ENCODE results near the gene C15orf61.

The C15orf61 gene

DNA sequence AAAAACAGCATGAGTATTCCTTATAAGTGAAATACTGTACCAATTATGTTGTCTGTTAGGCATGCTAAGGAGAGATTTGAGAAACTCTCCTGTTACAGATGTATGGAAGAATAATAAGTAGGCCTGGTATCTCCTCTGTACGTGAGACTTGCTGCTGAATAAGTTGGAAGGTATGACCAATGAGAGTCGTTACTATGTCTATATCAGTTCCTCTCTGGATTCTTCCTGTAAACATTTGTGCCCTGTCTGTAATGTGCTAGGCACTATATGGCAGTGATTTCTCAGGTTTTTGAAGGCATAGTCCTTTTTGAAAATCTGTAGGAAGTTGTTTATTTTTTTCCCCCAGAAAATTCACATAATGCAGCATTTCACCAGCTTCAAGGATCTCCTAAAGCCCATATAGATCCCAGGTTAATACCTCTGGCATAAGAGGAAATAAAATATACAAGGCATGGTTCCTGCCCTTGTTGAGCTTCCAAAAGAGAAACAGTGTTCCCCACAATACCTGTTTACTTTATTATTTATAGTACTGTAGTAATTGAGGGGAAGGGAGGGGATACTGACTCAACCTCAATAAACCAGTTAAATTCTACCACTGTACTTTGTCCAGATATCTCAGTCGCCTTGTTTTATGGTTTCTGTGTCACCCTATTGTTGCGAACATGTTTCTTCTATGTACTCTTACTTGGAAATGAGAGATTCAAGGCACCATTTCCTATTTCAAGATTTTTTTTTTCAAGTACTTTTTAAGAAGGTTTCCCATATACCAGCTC is 50.1 kb downstream of the C15orf61 start:
- TF ChIP-seq, protein P1, sequence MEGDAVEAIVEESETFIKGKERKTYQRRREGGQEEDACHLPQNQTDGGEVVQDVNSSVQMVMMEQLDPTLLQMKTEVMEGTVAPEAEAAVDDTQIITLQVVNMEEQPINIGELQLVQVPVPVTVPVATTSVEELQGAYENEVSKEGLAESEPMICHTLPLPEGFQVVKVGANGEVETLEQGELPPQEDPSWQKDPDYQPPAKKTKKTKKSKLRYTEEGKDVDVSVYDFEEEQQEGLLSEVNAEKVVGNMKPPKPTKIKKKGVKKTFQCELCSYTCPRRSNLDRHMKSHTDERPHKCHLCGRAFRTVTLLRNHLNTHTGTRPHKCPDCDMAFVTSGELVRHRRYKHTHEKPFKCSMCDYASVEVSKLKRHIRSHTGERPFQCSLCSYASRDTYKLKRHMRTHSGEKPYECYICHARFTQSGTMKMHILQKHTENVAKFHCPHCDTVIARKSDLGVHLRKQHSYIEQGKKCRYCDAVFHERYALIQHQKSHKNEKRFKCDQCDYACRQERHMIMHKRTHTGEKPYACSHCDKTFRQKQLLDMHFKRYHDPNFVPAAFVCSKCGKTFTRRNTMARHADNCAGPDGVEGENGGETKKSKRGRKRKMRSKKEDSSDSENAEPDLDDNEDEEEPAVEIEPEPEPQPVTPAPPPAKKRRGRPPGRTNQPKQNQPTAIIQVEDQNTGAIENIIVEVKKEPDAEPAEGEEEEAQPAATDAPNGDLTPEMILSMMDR (IDR thresholded peaks at IDR 0.05; ENCODE audit: low read depth, low read length) = no peak
- TF ChIP-seq EZH2phosphoT487 (IDR thresholded peaks at IDR 0.05; ENCODE audit: low read depth) = no peak
- H3K27ac ChIP-seq (ENCODE audit: low read length) = no peak overlapping the region
- H3K9ac ChIP-seq (ENCODE audit: low read length) = no peak overlapping the region
- H3K4me2 ChIP-seq (ENCODE audit: low read length) = no peak overlapping the region
- H2AFZ ChIP-seq (ENCODE audit: low read depth, low read length) = no peak overlapping the region
- H4K20me1 ChIP-seq (ENCODE audit: insufficient read depth, low read length) = no peaks in the 10 kb centered on the region
- H3K4me3 ChIP-seq (ENCODE audit: low read length) = no peak overlapping the region
- no peaks in the 10 kb centered on the region for H3K4me1 ChIP-seq (ENCODE audit: low read length)
- no peaks in the 10 kb centered on the region for H3K9me3 ChIP-seq (ENCODE audit: insufficient read depth, low read length)
- H3K36me3 ChIP-seq (replicated peaks; ENCODE audit: low read depth, low read length) = no peaks in the 10 kb centered on the region
- H3K27me3 ChIP-seq (ENCODE audit: low read depth, low read length) = no peaks in the 10 kb centered on the region
- H3K79me2 ChIP-seq (ENCODE audit: low read length) = no peaks in the 10 kb centered on the region

DNA sequence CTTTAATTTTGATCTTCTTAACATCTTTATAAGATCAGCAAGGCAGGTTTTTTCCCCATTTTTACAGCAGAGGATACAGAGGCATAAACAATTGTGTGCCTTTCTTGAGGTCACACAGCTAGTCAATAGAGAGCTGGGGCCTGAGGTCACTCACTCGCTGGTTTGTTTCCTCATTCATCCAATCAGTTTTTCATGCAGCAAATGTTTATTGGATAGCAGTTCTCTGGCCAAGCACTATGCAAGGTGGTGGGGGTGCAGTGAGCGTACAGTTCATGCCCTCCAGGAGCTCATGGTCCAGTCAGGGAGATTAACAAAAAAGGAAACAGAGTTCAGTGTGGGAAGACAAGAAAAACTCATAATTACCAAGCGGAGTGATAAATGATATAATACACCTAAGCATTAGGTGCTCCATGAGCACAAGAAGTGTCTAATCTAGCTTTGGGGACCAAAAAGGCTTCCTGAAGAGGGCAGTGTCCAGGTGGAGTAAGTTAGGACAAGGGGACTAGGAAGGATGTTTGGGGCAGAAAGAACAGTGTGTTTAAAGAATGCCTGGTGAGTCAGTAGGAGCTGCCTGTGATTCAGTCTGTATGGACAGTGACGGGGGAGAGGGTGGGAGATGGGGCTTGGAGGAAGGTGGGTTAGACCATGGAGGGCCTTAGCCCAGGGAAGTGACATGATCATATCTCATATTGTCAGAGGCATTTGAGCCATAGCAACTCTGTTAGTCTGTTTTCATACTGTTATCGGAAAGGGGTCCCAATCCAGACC is 50.9 kb downstream of the C15orf61 start:
- H4K20me1 ChIP-seq (ENCODE audit: insufficient read depth, low read length) = no peaks in the 10 kb centered on the region
- no peaks in the 10 kb centered on the region for H3K9me3 ChIP-seq (ENCODE audit: insufficient read depth, low read length)
- H3K27me3 ChIP-seq (ENCODE audit: low read depth, low read length) = no peaks in the 10 kb centered on the region
- H3K4me3 ChIP-seq (ENCODE audit: low read length) = no peak overlapping the region
- H3K4me2 ChIP-seq (ENCODE audit: low read length) = no peak overlapping the region
- H3K36me3 ChIP-seq (replicated peaks; ENCODE audit: low read depth, low read length) = no peaks in the 10 kb centered on the region
- H3K4me1 ChIP-seq (ENCODE audit: low read length) = no peaks in the 10 kb centered on the region
- no peak overlapping the region for H2AFZ ChIP-seq (ENCODE audit: low read depth, low read length)
- H3K79me2 ChIP-seq (ENCODE audit: low read length) = no peaks in the 10 kb centered on the region
- no peak overlapping the region for H3K9ac ChIP-seq (ENCODE audit: low read length)
- no peak overlapping the region for H3K27ac ChIP-seq (ENCODE audit: low read length)
- TF ChIP-seq, protein P1 (IDR thresholded peaks at IDR 0.05; ENCODE audit: low read depth, low read length) = no peak
- no peak for TF ChIP-seq EZH2phosphoT487 (IDR thresholded peaks at IDR 0.05; ENCODE audit: low read depth)

DNA sequence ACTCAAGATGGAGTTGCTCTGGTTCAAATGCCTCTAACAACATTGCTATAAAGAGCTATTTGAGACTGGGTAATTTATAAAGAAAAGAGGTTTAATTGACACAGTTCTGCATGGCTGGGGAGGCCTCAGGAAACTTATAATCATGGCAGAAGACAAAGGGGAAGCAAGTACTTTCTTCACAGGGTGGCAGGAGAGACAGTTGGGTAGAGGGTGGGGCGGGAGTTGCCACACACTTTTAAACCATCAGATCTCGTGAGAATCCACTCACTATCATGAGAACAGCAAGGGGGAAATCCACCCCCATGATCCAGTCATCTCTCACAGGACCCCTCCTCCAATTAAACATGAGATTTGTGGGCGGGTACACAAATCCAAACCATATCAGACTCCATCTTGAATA is 52.3 kb downstream of the C15orf61 start:
- H3K9ac ChIP-seq (ENCODE audit: low read length) = no peak overlapping the region
- H3K9me3 ChIP-seq (ENCODE audit: insufficient read depth, low read length) = no peaks in the 10 kb centered on the region
- no peaks in the 10 kb centered on the region for H3K4me1 ChIP-seq (ENCODE audit: low read length)
- H2AFZ ChIP-seq (ENCODE audit: low read depth, low read length) = no peak overlapping the region
- TF ChIP-seq EZH2phosphoT487 (IDR thresholded peaks at IDR 0.05; ENCODE audit: low read depth) = no peak
- TF ChIP-seq, protein P1 (IDR thresholded peaks at IDR 0.05; ENCODE audit: low read depth, low read length) = no peak
- no peak overlapping the region for H3K4me3 ChIP-seq (ENCODE audit: low read length)
- no peaks in the 10 kb centered on the region for H4K20me1 ChIP-seq (ENCODE audit: insufficient read depth, low read length)
- no peaks in the 10 kb centered on the region for H3K27me3 ChIP-seq (ENCODE audit: low read depth, low read length)
- no peak overlapping the region for H3K27ac ChIP-seq (ENCODE audit: low read length)
- no peaks in the 10 kb centered on the region for H3K36me3 ChIP-seq (replicated peaks; ENCODE audit: low read depth, low read length)
- no peaks in the 10 kb centered on the region for H3K79me2 ChIP-seq (ENCODE audit: low read length)
- H3K4me2 ChIP-seq (ENCODE audit: low read length) = no peak overlapping the region

DNA sequence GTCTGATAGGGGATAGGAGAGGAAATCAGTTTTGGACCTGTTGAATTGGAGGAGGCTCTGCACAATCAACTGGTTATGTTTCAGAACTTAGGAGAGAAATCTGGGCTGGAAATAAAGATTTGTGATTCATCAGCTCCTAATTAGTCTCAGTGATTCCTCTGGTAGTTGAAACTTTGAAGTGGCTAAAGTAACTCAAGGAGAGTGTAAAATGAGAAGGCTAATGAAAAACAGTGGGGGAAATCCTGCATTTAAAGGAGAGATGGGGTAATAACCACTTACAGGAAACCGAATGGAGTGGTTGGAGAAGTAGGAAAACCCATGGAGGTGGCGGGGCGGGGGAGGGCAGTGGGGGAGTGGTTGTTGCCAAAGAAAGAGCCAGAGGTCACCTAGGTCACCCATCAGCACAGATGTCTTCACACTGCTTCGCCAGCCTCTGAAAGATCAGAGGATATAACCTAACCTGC is 54.1 kb downstream of the C15orf61 start:
- Histone ChIP-seq H2AFZ (ENCODE audit: low read depth, low read length) (no peak overlapping the region), H3K36me3 (replicated peaks; ENCODE audit: low read depth, low read length) (no peaks in the 10 kb centered on the region), H3K9ac (ENCODE audit: low read length) (no peak overlapping the region), H3K27me3 (ENCODE audit: low read depth, low read length) (no peaks in the 10 kb centered on the region), H3K4me1 (ENCODE audit: low read length) (no peaks in the 10 kb centered on the region), H3K27ac (ENCODE audit: low read length) (no peak overlapping the region), H3K79me2 (ENCODE audit: low read length) (no peaks in the 10 kb centered on the region), H4K20me1 (ENCODE audit: insufficient read depth, low read length) (no peaks in the 10 kb centered on the region), H3K9me3 (ENCODE audit: insufficient read depth, low read length) (no peaks in the 10 kb centered on the region), H3K4me3 (ENCODE audit: low read length) (no peak overlapping the region), H3K4me2 (ENCODE audit: low read length) (no peak overlapping the region)
- TF ChIP-seq EZH2phosphoT487 (IDR thresholded peaks at IDR 0.05; ENCODE audit: low read depth) = no peak
- TF ChIP-seq, protein P1 (IDR thresholded peaks at IDR 0.05; ENCODE audit: low read depth, low read length) = no peak

All from OCI-LY3 (cell line).